HCT116 (cell line): Measurements from ENCODE around the gene PTPRJ. TPM values are rescaled to one million over a fixed set of nuclear protein-coding genes. Genes with fewer than 3 reads are reported as not detected.

Source experiments
- ATAC-seq: fragments of 200-7000 bp; cut with Tn5 transposase; 2 replicates; pipeline ENCODE4 v1.9.1; 2020; ENCODE audit warnings: mild to moderate bottlenecking, moderate library complexity
- BruUV-seq: library from RNA; stranded (reverse); fragments of 400-500 nt; replicated peaks from 2 replicates; lab custom pipeline; 2021; lab: Mats Ljungman, UMichigan
- CTCF ChIA-PET: fragments of 300-600 bp; sonication (Branson Sonifier 250); formaldehyde crosslinking; loops from one replicate; lab custom pipeline; 2021; ENCODE audit warnings: antibody characterized with exemption; lab: Charles Lee
- POLR2A ChIA-PET: fragments of 300-600, 350-600 bp; sonication (Branson Sonifier 250); formaldehyde crosslinking; loops from one replicate; lab custom pipeline; 2021; ENCODE audit warnings: antibody characterized with exemption; lab: Charles Lee
- RAD21 ChIA-PET, 2 experiments: fragments of 300-600 bp; sonication (Branson Sonifier 250); formaldehyde crosslinking; loops; one replicate each; lab custom pipeline; 2023; ENCODE audit warnings: low total read pairs in 2 of 2; ENCODE audit not compliant: uncharacterized antibody in 2 of 2, unreplicated experiment in 2 of 2, low non-redundant PET in 1 of 2; lab: Charles Lee
- DNase-seq: peaks from one replicate; pipeline ENCODE4 v3.0.0-alpha.2; 2010; ENCODE audit warnings: low read depth, low spot score
- H2AFZ ChIP-seq: fragments of 200-600 bp; shearing (Covaris generic), sonication (generic); 2 replicates; pipeline ENCODE4 v1.6.1; 2017; ENCODE audit warnings: low read depth, mixed run types, mixed read lengths, antibody characterized with exemption, low read length; ENCODE audit not compliant: poor library complexity, severe bottlenecking
- H3K27ac ChIP-seq: 2 replicates; pipeline ENCODE4 v1.5.1; 2012; ENCODE audit warnings: low read depth, low read length
- H3K27me3 ChIP-seq: fragments of 200-600 bp; sonication (generic); 2 replicates; pipeline ENCODE4 v1.6.1; 2016; ENCODE audit warnings: mixed run types, low read length, mixed read lengths; ENCODE audit not compliant: insufficient read depth
- H3K36me3 ChIP-seq, 2 experiments: fragments of 200-500 bp in 1 of 2; fragments of 200-600 bp in 1 of 2; sonication (Bioruptor generic) in 1 of 2; sonication (generic) in 1 of 2; 2 replicates each; pipeline versions ENCODE4 v1.5.1 to v1.6.1; 2014 to 2016; ENCODE audit warnings: low read length in 2 of 2, inconsistent platforms in 1 of 2, mixed read lengths in 1 of 2, mixed run types in 1 of 2; ENCODE audit not compliant: insufficient read depth in 2 of 2, control insufficient read depth in 1 of 2
- H3K4me1 ChIP-seq, 2 experiments: fragments of 200-600 bp in 1 of 2; sonication (generic) in 1 of 2; 2 replicates each; pipeline versions ENCODE4 v1.5.1 to v1.6.1; 2012 to 2017; ENCODE audit warnings: low read length in 2 of 2, inconsistent platforms in 1 of 2, mild to moderate bottlenecking in 1 of 2, mixed read lengths in 1 of 2, mixed run types in 1 of 2, moderate library complexity in 1 of 2; ENCODE audit not compliant: insufficient read depth in 2 of 2, control insufficient read depth in 1 of 2
- H3K4me2 ChIP-seq: fragments of 200-600 bp; sonication (generic); 2 replicates; pipeline ENCODE4 v1.6.1; 2017; ENCODE audit warnings: mixed run types, low read length, mixed read lengths
- H3K4me3 ChIP-seq, 2 experiments: fragments of 200-600 bp in 1 of 2; sonication (generic) in 1 of 2; replicated peaks in 1 of 2; 2 replicates each; pipeline ENCODE4 v1.5.1; 2011 to 2016; ENCODE audit warnings: low read length in 2 of 2, control low read depth in 1 of 2, low read depth in 1 of 2, mild to moderate bottlenecking in 1 of 2, mixed read lengths in 1 of 2, mixed run types in 1 of 2
- H3K79me2 ChIP-seq: fragments of 200-600 bp; sonication (generic); 2 replicates; pipeline ENCODE4 v1.6.1; 2017; ENCODE audit warnings: mild to moderate bottlenecking, mixed run types, low read length, moderate library complexity, mixed read lengths; ENCODE audit not compliant: insufficient read depth
- H3K9ac ChIP-seq: fragments of 200-600 bp; sonication (generic); 2 replicates; pipeline ENCODE4 v1.6.1; 2016; ENCODE audit warnings: low read length, mixed read lengths
- H3K9me2 ChIP-seq: fragments of 200-600 bp; sonication (generic), shearing (Covaris generic); 2 replicates; pipeline ENCODE4 v1.6.1; 2017; ENCODE audit warnings: mixed run types, mild to moderate bottlenecking, moderate library complexity; ENCODE audit not compliant: insufficient read depth
- H3K9me3 ChIP-seq, 2 experiments: fragments of 200-500 bp in 1 of 2; fragments of 200-600 bp in 1 of 2; sonication (Bioruptor generic) in 1 of 2; sonication (generic) in 1 of 2; 2 replicates each; pipeline ENCODE4 v1.6.1; 2014 to 2017; ENCODE audit warnings: low read length in 2 of 2, mixed read lengths in 2 of 2, inconsistent platforms in 1 of 2, low read depth in 1 of 2, mild to moderate bottlenecking in 1 of 2, mixed run types in 1 of 2, moderate library complexity in 1 of 2; ENCODE audit not compliant: control insufficient read depth in 1 of 2, insufficient read depth in 1 of 2
- H4K20me1 ChIP-seq: fragments of 200-600 bp; sonication (generic), shearing (Covaris generic); 2 replicates; pipeline ENCODE4 v1.6.1; 2017; ENCODE audit warnings: mixed run types, mild to moderate bottlenecking, moderate library complexity; ENCODE audit not compliant: insufficient read depth
- CBX3 ChIP-seq: IDR thresholded peaks from 2 replicates; pipeline ENCODE4 v1.6.1; 2012; ENCODE audit warnings: low read depth
- CEBPB ChIP-seq: IDR thresholded peaks from 2 replicates; pipeline ENCODE4 v1.6.1; 2012; ENCODE audit warnings: low read depth
- EGR1 ChIP-seq: IDR thresholded peaks from 2 replicates; pipeline ENCODE4 v1.6.1; 2012; ENCODE audit warnings: low read depth
- ELF1 ChIP-seq: IDR thresholded peaks from 2 replicates; pipeline ENCODE4 v1.6.1; 2012; ENCODE audit warnings: low read depth, borderline replicate concordance
- EZH2 ChIP-seq: fragments of 200-600 bp; sonication (generic); IDR thresholded peaks from 2 replicates; pipeline ENCODE4 v1.6.1; 2017; ENCODE audit warnings: antibody characterized with exemption, mixed run types
- EZH2phosphoT487 ChIP-seq: fragments of 200-600 bp; IDR thresholded peaks from 2 replicates; pipeline ENCODE4 v1.6.1; 2018; ENCODE audit warnings: antibody characterized with exemption, borderline replicate concordance
- FOSL1 ChIP-seq: IDR thresholded peaks from 2 replicates; pipeline ENCODE4 v1.6.1; 2012; ENCODE audit warnings: low read depth
- JUND ChIP-seq: IDR thresholded peaks from 2 replicates; pipeline ENCODE4 v1.6.1; 2012
- RAD21 ChIP-seq: IDR thresholded peaks from 2 replicates; pipeline ENCODE4 v1.6.1; 2012; ENCODE audit warnings: low read depth, mild to moderate bottlenecking
- SIN3A ChIP-seq: IDR thresholded peaks from 2 replicates; pipeline ENCODE4 v1.6.1; 2012; ENCODE audit warnings: low read depth
- SP1 ChIP-seq: IDR thresholded peaks from 2 replicates; pipeline ENCODE4 v1.6.1; 2012; ENCODE audit warnings: low read depth
- TCF7L2 ChIP-seq: IDR thresholded peaks from 2 replicates; pipeline ENCODE4 v1.7.0; 2011; ENCODE audit warnings: borderline replicate concordance, inconsistent platforms; ENCODE audit not compliant: insufficient read depth, insufficient read length; ENCODE audit errors: extremely low read depth
- intact Hi-C: fragments of 100-400 bp; cut with micrococcal nuclease; formaldehyde crosslinking; loops from 2 replicates; pipeline ENCODE4 v1.10.0; 2022
- total RNA-seq: library from RNA; stranded (reverse); gene quantifications from one replicate; pipeline ENCODE4 v1.2.1, GENCODE V29; 2021; ENCODE audit not compliant: unreplicated experiment
- TF ChIP-seq, protein P1 (sequence below), 3 experiments: fragments of 200-600 bp in 1 of 3; sonication (generic) in 1 of 3; IDR thresholded peaks in 2 of 3; conservative IDR thresholded peaks in 1 of 3; 2 replicates each; pipeline ENCODE4 v1.5.1; 2012 to 2017; ENCODE audit warnings: low read depth in 2 of 3, low read length in 2 of 3, antibody characterized with exemption in 1 of 3, borderline replicate concordance in 1 of 3, control low read depth in 1 of 3, mild to moderate bottlenecking in 1 of 3, mixed read lengths in 1 of 3, mixed run types in 1 of 3, moderate library complexity in 1 of 3; ENCODE audit not compliant: insufficient read depth in 1 of 3
- TF ChIP-seq, protein P2 (sequence below): IDR thresholded peaks from 2 replicates; pipeline ENCODE4 v1.6.1; 2012
- TF ChIP-seq, protein P3 (sequence below): IDR thresholded peaks from 2 replicates; pipeline ENCODE4 v1.6.1; 2012; ENCODE audit warnings: low read depth
- TF ChIP-seq, protein P4 (sequence below): IDR thresholded peaks from 2 replicates; pipeline ENCODE4 v1.6.1; 2012

PTPRJ gene
- total RNA-seq, 1 experiment from 2014 or later = 19.1 TPM

DNA sequence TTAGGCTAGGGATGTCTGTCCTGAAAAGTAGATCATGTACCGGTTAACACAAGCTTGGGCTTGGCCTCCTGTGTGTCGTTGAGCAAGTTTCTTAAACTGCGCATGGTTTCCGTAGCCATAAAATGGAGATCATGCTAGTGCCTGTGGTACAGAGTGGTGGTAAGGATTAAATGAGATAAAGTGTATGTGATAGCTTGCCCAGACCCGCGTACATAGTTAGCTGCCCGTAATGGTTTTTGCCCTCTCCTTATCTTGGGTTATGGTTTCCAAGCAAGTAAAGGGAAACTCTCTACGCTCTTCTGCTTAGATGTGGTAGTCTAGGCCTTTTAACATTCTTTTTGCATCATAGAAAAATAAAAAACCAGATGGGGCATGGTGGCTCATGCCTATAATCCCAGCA is 11.0 kb upstream of the PTPRJ start:
- Histone ChIP-seq H3K4me2 (no peak overlapping the region), H2AFZ (no peak overlapping the region), H3K27ac (no peak overlapping the region), H4K20me1 (no peaks in the 10 kb centered on the region), H3K4me1 (peaks cover 0 to 2% of the 10 kb centered on the region in 2 experiments; a peak in 1 of 4 replicates), H3K4me3 (no peak overlapping the region), H3K27me3 (no peaks in the 10 kb centered on the region), H3K36me3 (no peaks in the 10 kb centered on the region), H3K9ac (no peak overlapping the region), H3K79me2 (no peaks in the 10 kb centered on the region), H3K9me3 (no peaks in the 10 kb centered on the region), H3K9me2 (no peaks in the 10 kb centered on the region)
- TF ChIP-seq EGR1 (no peak), SIN3A (no peak), SP1 (no peak), CBX3 (no peak), JUND (no peak)
- TF ChIP-seq, protein P1, sequence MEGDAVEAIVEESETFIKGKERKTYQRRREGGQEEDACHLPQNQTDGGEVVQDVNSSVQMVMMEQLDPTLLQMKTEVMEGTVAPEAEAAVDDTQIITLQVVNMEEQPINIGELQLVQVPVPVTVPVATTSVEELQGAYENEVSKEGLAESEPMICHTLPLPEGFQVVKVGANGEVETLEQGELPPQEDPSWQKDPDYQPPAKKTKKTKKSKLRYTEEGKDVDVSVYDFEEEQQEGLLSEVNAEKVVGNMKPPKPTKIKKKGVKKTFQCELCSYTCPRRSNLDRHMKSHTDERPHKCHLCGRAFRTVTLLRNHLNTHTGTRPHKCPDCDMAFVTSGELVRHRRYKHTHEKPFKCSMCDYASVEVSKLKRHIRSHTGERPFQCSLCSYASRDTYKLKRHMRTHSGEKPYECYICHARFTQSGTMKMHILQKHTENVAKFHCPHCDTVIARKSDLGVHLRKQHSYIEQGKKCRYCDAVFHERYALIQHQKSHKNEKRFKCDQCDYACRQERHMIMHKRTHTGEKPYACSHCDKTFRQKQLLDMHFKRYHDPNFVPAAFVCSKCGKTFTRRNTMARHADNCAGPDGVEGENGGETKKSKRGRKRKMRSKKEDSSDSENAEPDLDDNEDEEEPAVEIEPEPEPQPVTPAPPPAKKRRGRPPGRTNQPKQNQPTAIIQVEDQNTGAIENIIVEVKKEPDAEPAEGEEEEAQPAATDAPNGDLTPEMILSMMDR (IDR thresholded peaks at IDR 0.05 in 2 of 3, conservative IDR thresholded peaks at IDR 0.05 in 1 of 3; ENCODE audit: borderline replicate concordance in 1 of 3, insufficient read depth in 1 of 3, low read depth in 2 of 3, low read length in 2 of 3) = no peak
- ATAC-seq = no peak
- ChIA-PET CTCF (interaction anchor here (1.6 kb wide), 1 partner anchor 10 kb away, joined by 3 read pairs; no protein-coding TSS in a partner anchor), RAD21 (no interaction called here), POLR2A (no interaction called here)
- DNase-seq = no peak
- BruUV-seq = no TSS peak
- intact Hi-C loops = no loop called here

DNA sequence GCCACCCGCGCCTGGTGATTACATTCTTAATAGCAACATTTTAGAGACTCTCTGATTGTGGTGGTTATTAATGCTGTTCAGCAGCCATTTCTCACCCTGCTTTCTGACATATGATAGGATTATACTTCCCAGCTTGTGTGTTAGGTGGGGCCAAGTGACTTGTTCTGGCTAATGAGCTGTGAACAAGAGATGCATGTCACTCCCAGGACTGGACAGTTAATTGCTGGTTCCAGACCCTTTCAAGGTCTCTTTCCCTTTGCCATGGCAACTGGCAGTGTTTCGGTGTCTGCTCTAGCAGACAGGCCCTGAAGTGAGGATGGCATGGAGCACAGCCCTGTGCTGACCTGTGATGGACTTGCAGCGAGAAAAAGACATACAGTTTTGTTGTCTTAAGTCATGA is 8.9 kb upstream of the PTPRJ start:
- H3K4me1 ChIP-seq = peaks cover 0 to 6% of the 10 kb centered on the region in 2 experiments; a peak in 1 of 4 replicates
- no peaks in the 10 kb centered on the region for H3K36me3 ChIP-seq
- H3K27me3 ChIP-seq = no peaks in the 10 kb centered on the region
- H3K9ac ChIP-seq = no peak overlapping the region
- H3K79me2 ChIP-seq = no peaks in the 10 kb centered on the region
- H3K4me2 ChIP-seq = no peak overlapping the region
- no TSS peak for BruUV-seq
- H3K9me3 ChIP-seq = no peaks in the 10 kb centered on the region
- H3K4me3 ChIP-seq = no peak overlapping the region
- POLR2A ChIA-PET = no interaction called here
- no peak for DNase-seq
- H3K9me2 ChIP-seq = no peaks in the 10 kb centered on the region
- H3K27ac ChIP-seq = no peak overlapping the region
- no peak for ATAC-seq
- H4K20me1 ChIP-seq = no peaks in the 10 kb centered on the region
- intact Hi-C loops = no loop called here
- RAD21 ChIA-PET = no interaction called here
- CTCF ChIA-PET = no interaction called here
- no peak overlapping the region for H2AFZ ChIP-seq
- TF ChIP-seq, protein P2, sequence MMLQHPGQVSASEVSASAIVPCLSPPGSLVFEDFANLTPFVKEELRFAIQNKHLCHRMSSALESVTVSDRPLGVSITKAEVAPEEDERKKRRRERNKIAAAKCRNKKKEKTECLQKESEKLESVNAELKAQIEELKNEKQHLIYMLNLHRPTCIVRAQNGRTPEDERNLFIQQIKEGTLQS = no peak
- TF ChIP-seq CEBPB (no peak), FOSL1 (no peak), EZH2 (no peak), EGR1 (no peak), TCF7L2 (no peak), ELF1 (no peak), CBX3 (no peak), SP1 (no peak), EZH2phosphoT487 (no peak), RAD21 (no peak)
- TF ChIP-seq, protein P3, sequence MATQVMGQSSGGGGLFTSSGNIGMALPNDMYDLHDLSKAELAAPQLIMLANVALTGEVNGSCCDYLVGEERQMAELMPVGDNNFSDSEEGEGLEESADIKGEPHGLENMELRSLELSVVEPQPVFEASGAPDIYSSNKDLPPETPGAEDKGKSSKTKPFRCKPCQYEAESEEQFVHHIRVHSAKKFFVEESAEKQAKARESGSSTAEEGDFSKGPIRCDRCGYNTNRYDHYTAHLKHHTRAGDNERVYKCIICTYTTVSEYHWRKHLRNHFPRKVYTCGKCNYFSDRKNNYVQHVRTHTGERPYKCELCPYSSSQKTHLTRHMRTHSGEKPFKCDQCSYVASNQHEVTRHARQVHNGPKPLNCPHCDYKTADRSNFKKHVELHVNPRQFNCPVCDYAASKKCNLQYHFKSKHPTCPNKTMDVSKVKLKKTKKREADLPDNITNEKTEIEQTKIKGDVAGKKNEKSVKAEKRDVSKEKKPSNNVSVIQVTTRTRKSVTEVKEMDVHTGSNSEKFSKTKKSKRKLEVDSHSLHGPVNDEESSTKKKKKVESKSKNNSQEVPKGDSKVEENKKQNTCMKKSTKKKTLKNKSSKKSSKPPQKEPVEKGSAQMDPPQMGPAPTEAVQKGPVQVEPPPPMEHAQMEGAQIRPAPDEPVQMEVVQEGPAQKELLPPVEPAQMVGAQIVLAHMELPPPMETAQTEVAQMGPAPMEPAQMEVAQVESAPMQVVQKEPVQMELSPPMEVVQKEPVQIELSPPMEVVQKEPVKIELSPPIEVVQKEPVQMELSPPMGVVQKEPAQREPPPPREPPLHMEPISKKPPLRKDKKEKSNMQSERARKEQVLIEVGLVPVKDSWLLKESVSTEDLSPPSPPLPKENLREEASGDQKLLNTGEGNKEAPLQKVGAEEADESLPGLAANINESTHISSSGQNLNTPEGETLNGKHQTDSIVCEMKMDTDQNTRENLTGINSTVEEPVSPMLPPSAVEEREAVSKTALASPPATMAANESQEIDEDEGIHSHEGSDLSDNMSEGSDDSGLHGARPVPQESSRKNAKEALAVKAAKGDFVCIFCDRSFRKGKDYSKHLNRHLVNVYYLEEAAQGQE = no peak
- TF ChIP-seq, protein P4, sequence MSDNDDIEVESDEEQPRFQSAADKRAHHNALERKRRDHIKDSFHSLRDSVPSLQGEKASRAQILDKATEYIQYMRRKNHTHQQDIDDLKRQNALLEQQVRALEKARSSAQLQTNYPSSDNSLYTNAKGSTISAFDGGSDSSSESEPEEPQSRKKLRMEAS = no peak
